Nucleus accumbens (tissue), 56 donors: ENCODE data around the gene SCARB1.

Experiments
- DNase-seq, 56 donors: peaks; one replicate each; lab custom pipeline; 2025; lab: John Stamatoyannopoulos, UW

The SCARB1 gene

GRCh38 chr12:124847113-124848074 lies 16.3 kb downstream of the SCARB1 start:
- DNase-seq, result peak in 53 of 56 donors; percentile 55 to 94 (median 82)

GRCh38 chr12:124844411-124845397 lies 19.0 kb downstream of the SCARB1 start:
- no peak for DNase-seq

GRCh38 chr12:124842800-124843510 lies 20.7 kb downstream of the SCARB1 start:
- DNase-seq, result no peak

- peak in 4 of 56 donors; percentile 9 to 32 (median 16) for DNase-seq
Observed at GRCh38 chr12:124842073-124842749, 21.5 kb downstream of the SCARB1 start.

GRCh38 chr12:124841558-124841945 lies 22.1 kb downstream of the SCARB1 start:
- no peak for DNase-seq

- peak in 34 of 56 donors; percentile 17 to 79 (median 54) for DNase-seq
Observed at GRCh38 chr12:124837958-124838803, 25.5 kb downstream of the SCARB1 start.

GRCh38 chr12:124837249-124837897 lies 26.3 kb downstream of the SCARB1 start:
- no peak for DNase-seq

- no peak for DNase-seq
Observed at GRCh38 chr12:124836759-124837158, 26.9 kb downstream of the SCARB1 start.

- DNase-seq, result no peak
Observed at GRCh38 chr12:124835656-124836410, 27.8 kb downstream of the SCARB1 start.

GRCh38 chr12:124834822-124835221 lies 28.8 kb downstream of the SCARB1 start:
- no peak for DNase-seq

- peak in 11 of 56 donors; percentile 12 to 48 (median 20) for DNase-seq
Observed at GRCh38 chr12:124833693-124834122, 30.0 kb downstream of the SCARB1 start.

GRCh38 chr12:124832856-124833255 lies 30.8 kb downstream of the SCARB1 start:
- DNase-seq, result no peak

GRCh38 chr12:124831590-124831989 lies 32.1 kb downstream of the SCARB1 start:
- no peak for DNase-seq

- no peak for DNase-seq
Observed at GRCh38 chr12:124830306-124830705, 33.4 kb downstream of the SCARB1 start.

- no peak for DNase-seq
Observed at GRCh38 chr12:124829708-124830304, 33.9 kb downstream of the SCARB1 start.

- DNase-seq, result peak in 23 of 56 donors; percentile 12 to 71 (median 41)
Observed at GRCh38 chr12:124829008-124829707, 34.5 kb downstream of the SCARB1 start.
